Upper lobe of left lung (tissue), 4 donors: ENCODE data around the gene B3GNT9.

ENCODE experiments used
- POLR2A ChIP-seq, 4 donors: fragments of 450-650 bp; IDR thresholded peaks; one replicate each; pipeline ENCODE4 v1.5.1; 2016 to 2017; ENCODE audit warnings: antibody characterized with exemption in 4 of 4, mild to moderate bottlenecking in 2 of 4
- TF ChIP-seq, protein P1 (sequence below), 6 experiments: fragments of 450-650 bp in 4 of 6; fragments of 200-600 bp in 2 of 6; sonication (generic) in 2 of 6; IDR thresholded peaks; one replicate each; pipeline ENCODE4 v1.5.1; 2016 to 2019; ENCODE audit warnings: antibody characterized with exemption in 6 of 6

GRCh38 chr16:67158637-67159600, 8.1 kb upstream of the B3GNT9 start:
- TF ChIP-seq, protein P1, sequence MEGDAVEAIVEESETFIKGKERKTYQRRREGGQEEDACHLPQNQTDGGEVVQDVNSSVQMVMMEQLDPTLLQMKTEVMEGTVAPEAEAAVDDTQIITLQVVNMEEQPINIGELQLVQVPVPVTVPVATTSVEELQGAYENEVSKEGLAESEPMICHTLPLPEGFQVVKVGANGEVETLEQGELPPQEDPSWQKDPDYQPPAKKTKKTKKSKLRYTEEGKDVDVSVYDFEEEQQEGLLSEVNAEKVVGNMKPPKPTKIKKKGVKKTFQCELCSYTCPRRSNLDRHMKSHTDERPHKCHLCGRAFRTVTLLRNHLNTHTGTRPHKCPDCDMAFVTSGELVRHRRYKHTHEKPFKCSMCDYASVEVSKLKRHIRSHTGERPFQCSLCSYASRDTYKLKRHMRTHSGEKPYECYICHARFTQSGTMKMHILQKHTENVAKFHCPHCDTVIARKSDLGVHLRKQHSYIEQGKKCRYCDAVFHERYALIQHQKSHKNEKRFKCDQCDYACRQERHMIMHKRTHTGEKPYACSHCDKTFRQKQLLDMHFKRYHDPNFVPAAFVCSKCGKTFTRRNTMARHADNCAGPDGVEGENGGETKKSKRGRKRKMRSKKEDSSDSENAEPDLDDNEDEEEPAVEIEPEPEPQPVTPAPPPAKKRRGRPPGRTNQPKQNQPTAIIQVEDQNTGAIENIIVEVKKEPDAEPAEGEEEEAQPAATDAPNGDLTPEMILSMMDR (IDR thresholded peaks at IDR 0.05): no peak
- peak in 1 of 4 donors; percentile 9 for TF ChIP-seq POLR2A (IDR thresholded peaks at IDR 0.05)
